ENCODE measurements around the gene STH. TPM values are rescaled to one million over a fixed set of nuclear protein-coding genes. Genes with fewer than 3 reads are reported as not detected.
A peak's percentile ranks its signal among the peaks of the same experiment; 100 is the strongest.

The STH gene
- total RNA-seq, 1 donor from 2014 or later: not detected

DNA sequence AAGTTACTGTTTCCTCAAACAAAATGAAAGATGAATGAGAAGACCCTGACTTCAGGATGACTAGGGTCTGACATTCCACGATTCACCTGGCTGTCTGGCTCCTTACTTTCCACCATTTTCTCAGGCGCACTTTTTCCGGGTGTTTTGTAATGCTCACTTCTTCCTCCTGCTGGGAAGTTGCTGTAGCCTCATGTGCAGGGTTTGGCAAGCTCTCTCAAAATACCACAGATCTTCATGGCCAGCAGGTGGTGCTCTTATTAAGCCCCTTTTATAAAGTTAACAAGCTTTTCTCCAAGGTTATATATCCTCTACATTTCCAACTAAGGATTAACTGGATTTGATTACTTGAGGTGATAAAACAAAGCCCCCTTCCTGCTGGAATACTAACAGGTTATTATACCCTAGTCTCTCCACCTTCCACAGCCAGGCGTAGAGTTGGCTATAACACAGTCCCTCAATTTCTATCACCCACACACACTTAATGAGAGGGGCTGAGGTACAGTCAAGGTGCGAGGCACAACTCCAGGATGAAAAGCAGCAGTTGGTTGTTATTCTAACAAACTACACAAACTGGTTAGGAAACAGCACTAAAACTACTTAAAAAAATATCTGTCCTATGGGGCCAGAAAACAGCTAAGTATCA, 45.4 kb downstream of the STH start:
- Mint-ChIP-seq H3K9me3 (no peaks in the 10 kb centered on the region), H3K27ac (no peak overlapping the region), H3K36me3 (peaks cover 40% of the 10 kb centered on the region), H3K4me3 (no peak overlapping the region), H3K4me1 (peaks cover 14% of the 10 kb centered on the region), H3K27me3 (ENCODE audit: insufficient read depth, low read depth) (no peaks in the 10 kb centered on the region)
- no peaks in the 10 kb centered on the region for H3K27me3 ChIP-seq
- H3K9ac ChIP-seq: no peak overlapping the region
- H3K4me2 ChIP-seq: no peak overlapping the region
- no peak overlapping the region for H3K4me3 ChIP-seq
- peaks cover 29% of the 10 kb centered on the region for H3K36me3 ChIP-seq
- H3K9me3 ChIP-seq (ENCODE audit: low read depth): no peaks in the 10 kb centered on the region
- no peak overlapping the region for H2AFZ ChIP-seq (replicated peaks)
- peaks cover 12% of the 10 kb centered on the region for H3F3A ChIP-seq (ENCODE audit: low read depth)
- no peak for TF ChIP-seq EZH2 (IDR thresholded peaks at IDR 0.05)
- TF ChIP-seq CTCF (IDR thresholded peaks at IDR 0.05): peak; percentile 82
- no peak overlapping the region for H3K27ac ChIP-seq
- DNase-seq (ENCODE audit: low spot score): peak; percentile 81
- H4K20me1 ChIP-seq (ENCODE audit: low read depth): peaks cover 43% of the 10 kb centered on the region
- peaks cover 12% of the 10 kb centered on the region for H3K4me1 ChIP-seq
- peaks cover 29% of the 10 kb centered on the region for H3K79me2 ChIP-seq (ENCODE audit: low read depth)

DNA sequence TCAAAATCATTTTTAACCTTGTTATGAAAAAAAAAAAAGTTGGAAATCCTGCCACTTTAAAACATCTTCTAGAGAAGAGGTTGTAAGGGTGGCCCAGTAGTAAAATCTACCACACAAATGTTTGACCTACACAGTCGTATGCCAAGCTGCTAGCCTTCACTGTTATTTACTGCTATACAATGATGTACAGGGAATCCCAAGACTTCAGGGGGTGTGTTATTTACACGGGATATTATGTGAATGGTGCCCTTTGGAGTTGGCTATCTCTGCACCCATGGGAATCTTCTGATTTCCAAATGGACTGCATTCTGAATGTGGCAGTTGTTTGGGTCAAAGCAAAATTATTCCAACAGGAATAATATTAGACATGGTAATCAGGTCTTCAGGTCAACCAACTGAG, 45.9 kb downstream of the STH start:
- H3K27ac Mint-ChIP-seq: no peak overlapping the region

DNA sequence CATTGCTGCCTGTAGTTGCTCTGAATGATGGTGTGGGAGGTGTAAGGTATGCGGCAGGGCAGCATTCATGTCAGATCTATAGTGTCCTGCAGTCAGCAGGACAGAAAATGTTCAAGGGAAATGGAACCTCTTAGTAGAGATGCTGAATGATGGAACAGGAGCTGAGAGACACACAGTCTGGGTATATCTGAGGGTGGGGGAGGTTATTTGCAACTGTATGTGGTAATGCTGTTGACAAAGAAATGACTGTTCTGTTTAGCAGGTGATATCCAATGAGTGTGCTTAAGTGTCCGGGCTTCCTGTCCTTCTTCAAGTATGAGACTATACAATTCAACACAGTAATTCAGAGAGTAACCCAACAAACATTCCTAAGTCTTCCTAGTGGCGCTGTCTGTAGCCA, 46.6 kb downstream of the STH start:
- Histone ChIP-seq H3K9me3 (ENCODE audit: low read depth) (no peaks in the 10 kb centered on the region), H3K4me1 (peaks cover 12% of the 10 kb centered on the region), H3K79me2 (ENCODE audit: low read depth) (peaks cover 25% of the 10 kb centered on the region), H2AFZ (replicated peaks) (no peak overlapping the region), H4K20me1 (ENCODE audit: low read depth) (peaks cover 40% of the 10 kb centered on the region), H3K4me2 (no peak overlapping the region), H3K27ac (peak overlapping the region; percentile 35), H3F3A (ENCODE audit: low read depth) (peaks cover 12% of the 10 kb centered on the region), H3K4me3 (no peak overlapping the region), H3K36me3 (peaks cover 23% of the 10 kb centered on the region), H3K9ac (no peak overlapping the region), H3K27me3 (no peaks in the 10 kb centered on the region)
- Mint-ChIP-seq H3K36me3 (peaks cover 43% of the 10 kb centered on the region), H3K4me3 (no peak overlapping the region), H3K27me3 (ENCODE audit: insufficient read depth, low read depth) (peaks cover 3% of the 10 kb centered on the region), H3K9me3 (no peaks in the 10 kb centered on the region), H3K27ac (peak overlapping the region; percentile 4), H3K4me1 (peaks cover 14% of the 10 kb centered on the region)
- DNase-seq (ENCODE audit: low spot score): no peak
- TF ChIP-seq CTCF (IDR thresholded peaks at IDR 0.05) (no peak), EZH2phosphoT487 (IDR thresholded peaks at IDR 0.05) (no peak), EZH2 (IDR thresholded peaks at IDR 0.05) (no peak)

More for the DNA sequence above, 45.9 kb downstream of the STH start:
- H3K4me3 ChIP-seq: no peak overlapping the region
- TF ChIP-seq EZH2phosphoT487 (IDR thresholded peaks at IDR 0.05): no peak
- TF ChIP-seq EZH2 (IDR thresholded peaks at IDR 0.05): no peak
- no peak for TF ChIP-seq CTCF (IDR thresholded peaks at IDR 0.05)
- Mint-ChIP-seq H3K36me3 (peaks cover 40% of the 10 kb centered on the region), H3K4me3 (no peak overlapping the region), H3K9me3 (no peaks in the 10 kb centered on the region), H3K27me3 (ENCODE audit: insufficient read depth, low read depth) (peaks cover 2% of the 10 kb centered on the region), H3K4me1 (peaks cover 14% of the 10 kb centered on the region)
- no peak for DNase-seq (ENCODE audit: low spot score)
- no peak overlapping the region for H2AFZ ChIP-seq (replicated peaks)
- no peaks in the 10 kb centered on the region for H3K9me3 ChIP-seq (ENCODE audit: low read depth)
- H3F3A ChIP-seq (ENCODE audit: low read depth): peaks cover 12% of the 10 kb centered on the region
- H3K9ac ChIP-seq: no peak overlapping the region
- peaks cover 28% of the 10 kb centered on the region for H3K36me3 ChIP-seq
- peaks cover 40% of the 10 kb centered on the region for H4K20me1 ChIP-seq (ENCODE audit: low read depth)
- peaks cover 12% of the 10 kb centered on the region for H3K4me1 ChIP-seq
- H3K27ac ChIP-seq: no peak overlapping the region
- H3K4me2 ChIP-seq: no peak overlapping the region
- peaks cover 29% of the 10 kb centered on the region for H3K79me2 ChIP-seq (ENCODE audit: low read depth)
- H3K27me3 ChIP-seq: no peaks in the 10 kb centered on the region

Data from neural progenitor cell (in vitro differentiated cells).